HUES64 (cell line): Measurements from ENCODE around the gene PPM1D. TPM values are rescaled to one million over a fixed set of nuclear protein-coding genes. Genes with fewer than 3 reads are reported as not detected.
"Not testable (repeated sequence)": the region's sequence is repeated elsewhere in the genome, so short reads cannot be mapped to it uniquely, and the experiment has no call there.

ENCODE experiments used
- H3K27ac ChIP-seq: 2 replicates; pipeline ENCODE4 v1.7.0; 2013; ENCODE audit warnings: low read depth, low read length, inconsistent platforms
- H3K27me3 ChIP-seq: 2 replicates; pipeline ENCODE4 v1.6.1; 2013; ENCODE audit warnings: mild to moderate bottlenecking, low read length; ENCODE audit not compliant: insufficient read depth
- H3K36me3 ChIP-seq: 2 replicates; pipeline ENCODE4 v1.6.1; 2013; ENCODE audit warnings: mild to moderate bottlenecking, low read length; ENCODE audit not compliant: insufficient read depth
- H3K4me1 ChIP-seq: 2 replicates; pipeline ENCODE4 v1.6.1; 2013; ENCODE audit warnings: mild to moderate bottlenecking, low read length, moderate library complexity; ENCODE audit not compliant: insufficient read depth
- H3K4me3 ChIP-seq: 2 replicates; pipeline ENCODE4 v1.5.1; 2013; ENCODE audit warnings: mild to moderate bottlenecking, low read length, moderate library complexity
- H3K9ac ChIP-seq: 2 replicates; pipeline ENCODE4 v1.6.1; 2013; ENCODE audit warnings: mild to moderate bottlenecking, low read depth, low read length
- H3K9me3 ChIP-seq: 2 replicates; pipeline ENCODE4 v1.6.1; 2013; ENCODE audit warnings: low read depth, low read length; ENCODE audit not compliant: insufficient read depth
- WGBS: fragments of 150-250, 120-280 bp; methylation state at CpG from one replicate; pipeline ENCODE4 v1.1.7; 2013; ENCODE audit warnings: missing lambda C conversion rate; 5-methylcytosine and 5-hydroxymethylcytosine counted together
- polyA plus RNA-seq, 2 experiments: library from polyadenylated mRNA; stranded (reverse); fragments of 50-300 nt; gene quantifications; one replicate each; pipeline ENCODE4 v1.2.3, GENCODE V29; 2013

Gene PPM1D
- polyA plus RNA-seq (2013, experiment 1 of 2) = 11.0 TPM
- polyA plus RNA-seq (2013, experiment 2 of 2) = 10.1 TPM

DNA sequence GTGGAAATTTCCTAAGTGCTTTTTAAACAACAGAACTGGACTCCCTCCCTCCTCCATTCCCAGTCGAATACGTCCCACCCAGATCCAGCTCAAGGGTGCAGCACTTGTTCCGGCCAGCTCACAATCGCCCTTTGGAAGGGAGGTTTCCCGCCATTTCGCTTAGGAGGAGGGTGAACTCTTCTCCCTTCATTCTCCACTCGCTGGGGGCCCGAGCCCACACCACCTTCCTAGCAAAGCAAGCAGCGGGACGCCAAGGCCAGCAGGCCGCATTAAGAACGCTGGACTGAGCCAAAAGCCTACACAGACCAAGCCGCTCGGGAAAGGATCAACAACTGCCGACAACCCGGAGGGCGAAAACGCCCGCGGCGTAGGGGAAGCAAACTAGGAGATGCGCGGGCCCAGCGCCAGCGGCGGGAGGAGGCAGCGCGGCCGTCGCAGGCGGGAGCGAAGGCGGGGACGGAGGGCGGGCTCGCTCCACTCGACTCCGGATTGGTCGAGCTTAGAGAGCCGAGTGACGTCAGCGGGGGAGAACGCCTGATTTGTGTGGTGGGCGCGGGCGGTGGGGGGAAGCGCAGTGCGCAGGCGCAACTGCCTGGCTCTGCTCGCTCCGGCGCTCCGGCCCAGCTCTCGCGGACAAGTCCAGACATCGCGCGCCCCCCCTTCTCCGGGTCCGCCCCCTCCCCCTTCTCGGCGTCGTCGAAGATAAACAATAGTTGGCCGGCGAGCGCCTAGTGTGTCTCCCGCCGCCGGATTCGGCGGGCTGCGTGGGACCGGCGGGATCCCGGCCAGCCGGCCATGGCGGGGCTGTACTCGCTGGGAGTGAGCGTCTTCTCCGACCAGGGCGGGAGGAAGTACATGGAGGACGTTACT, at the start of gene PPM1D:
Gene PPM1D, plus strand, starts transcription at position 574 of the 870 bp plus-strand sequence. Its CDS starts 222 bp downstream, at position 796.
- Histone ChIP-seq H3K27me3 (no peaks in the 10 kb centered on the region), H3K4me3 (peak within 1 kb of the TSS; percentile 79), H3K9ac (peak within 1 kb of the TSS; percentile 98), H3K27ac (peak within 1 kb of the TSS; percentile 99), H3K9me3 (no peaks in the 10 kb centered on the region), H3K4me1 (peaks cover 15% of the 10 kb centered on the region), H3K36me3 (no peaks in the 10 kb centered on the region)
- WGBS = 1% methylated on average over 83 of the region's 83 CpGs

DNA sequence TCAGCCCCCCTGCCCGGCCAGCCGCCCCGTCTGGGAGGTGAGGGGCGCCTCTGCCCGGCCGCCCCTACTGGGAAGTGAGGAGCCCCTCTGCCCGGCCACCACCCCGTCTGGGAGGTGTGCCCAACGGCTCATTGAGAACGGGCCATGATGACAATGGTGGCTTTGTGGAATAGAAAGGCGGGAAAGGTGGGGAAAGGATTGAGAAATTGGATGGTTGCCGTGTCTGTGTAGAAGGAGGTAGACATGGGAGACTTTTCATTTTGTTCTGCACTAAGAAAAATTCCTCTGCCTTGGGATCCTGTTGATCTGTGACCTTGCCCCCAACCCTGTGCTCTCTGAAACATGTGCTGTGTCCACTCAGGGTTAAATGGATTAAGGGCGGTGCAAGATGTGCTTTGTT, 47.7 kb upstream of the PPM1D start:
- peaks cover 19% of the 10 kb centered on the region for H3K9me3 ChIP-seq
- not testable (repeated sequence) for H3K9ac ChIP-seq, H3K4me3 ChIP-seq, H3K27ac ChIP-seq, H3K27me3 ChIP-seq, H3K4me1 ChIP-seq, H3K36me3 ChIP-seq
- 92% methylated on average over 12 of the region's 13 CpGs for WGBS

DNA sequence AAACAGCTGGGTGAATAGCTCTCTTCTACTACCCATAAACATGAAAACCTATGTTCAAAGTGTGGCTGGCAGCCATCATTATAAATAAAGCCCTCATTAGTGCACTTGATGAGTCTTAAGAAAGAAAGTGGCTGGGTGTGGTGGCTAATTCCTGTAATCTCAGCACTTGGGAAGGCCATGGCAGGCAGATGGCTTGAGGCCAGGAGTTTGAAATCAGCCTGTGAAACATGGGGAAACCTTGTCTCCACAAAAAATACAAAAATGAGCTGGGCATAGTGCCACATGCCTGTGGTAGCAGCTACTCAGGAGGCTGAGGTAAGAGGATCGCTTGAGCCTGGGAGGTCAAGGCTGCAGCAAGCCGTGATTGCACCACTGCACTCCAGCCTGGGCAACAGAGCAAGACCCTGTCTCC, 45.6 kb upstream of the PPM1D start:
- no peak overlapping the region for H3K27ac ChIP-seq
- peaks cover 36% of the 10 kb centered on the region for H3K9me3 ChIP-seq
- no peaks in the 10 kb centered on the region for H3K36me3 ChIP-seq
- no peaks in the 10 kb centered on the region for H3K27me3 ChIP-seq
- no peak overlapping the region for H3K4me3 ChIP-seq
- WGBS = 98% methylated on average over 2 of the region's 2 CpGs
- H3K4me1 ChIP-seq = no peaks in the 10 kb centered on the region
- H3K9ac ChIP-seq = no peak overlapping the region

DNA sequence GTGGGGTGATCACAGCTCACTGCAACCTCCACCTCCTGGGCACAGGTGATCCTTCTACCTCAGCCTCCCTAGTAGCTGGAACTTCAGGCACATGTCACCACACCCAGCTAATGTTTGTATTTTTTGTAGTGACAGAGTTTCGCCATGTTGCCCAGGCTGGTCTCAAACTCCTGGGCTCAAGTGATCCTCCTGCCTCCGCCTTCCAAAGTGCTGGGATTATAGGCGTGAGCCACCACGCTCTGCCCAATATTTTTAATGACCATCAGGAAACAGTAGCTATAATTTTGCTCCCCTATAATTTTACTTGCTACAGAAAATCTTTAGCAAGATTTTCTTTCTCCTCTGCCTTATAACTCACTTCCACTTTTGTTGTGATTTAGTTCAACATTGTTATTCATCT, 44.2 kb upstream of the PPM1D start:
- WGBS = 95% methylated on average over 4 of the region's 4 CpGs
- Histone ChIP-seq H3K4me3 (no peak overlapping the region), H3K27me3 (no peaks in the 10 kb centered on the region), H3K9me3 (peaks cover 34% of the 10 kb centered on the region), H3K27ac (no peak overlapping the region), H3K36me3 (no peaks in the 10 kb centered on the region), H3K9ac (no peak overlapping the region), H3K4me1 (no peaks in the 10 kb centered on the region)

DNA sequence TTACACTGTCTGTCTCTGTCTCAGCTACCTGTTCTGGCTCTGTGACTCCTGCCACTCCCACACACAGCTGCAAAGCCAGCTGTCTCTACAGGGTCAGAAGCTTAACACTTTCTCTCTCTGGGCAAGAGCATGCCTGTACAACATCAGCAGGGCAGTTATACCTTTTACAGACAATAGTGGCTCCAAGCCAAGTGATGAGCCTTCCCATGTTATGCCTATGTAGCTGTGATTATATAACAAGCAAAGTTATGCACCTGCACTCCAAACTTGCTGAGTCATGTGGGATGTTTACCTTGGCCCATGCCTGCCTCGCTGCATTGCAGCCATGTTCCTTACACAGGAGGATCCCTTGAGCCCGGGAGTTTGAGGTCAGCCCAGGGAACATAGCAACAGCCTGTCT, 42.2 kb upstream of the PPM1D start:
- Histone ChIP-seq H3K36me3 (no peaks in the 10 kb centered on the region), H3K4me1 (no peaks in the 10 kb centered on the region), H3K4me3 (no peak overlapping the region), H3K27me3 (no peaks in the 10 kb centered on the region), H3K27ac (no peak overlapping the region), H3K9ac (no peak overlapping the region), H3K9me3 (peaks cover 33% of the 10 kb centered on the region)
- 91% methylated on average over 2 of the region's 2 CpGs for WGBS

DNA sequence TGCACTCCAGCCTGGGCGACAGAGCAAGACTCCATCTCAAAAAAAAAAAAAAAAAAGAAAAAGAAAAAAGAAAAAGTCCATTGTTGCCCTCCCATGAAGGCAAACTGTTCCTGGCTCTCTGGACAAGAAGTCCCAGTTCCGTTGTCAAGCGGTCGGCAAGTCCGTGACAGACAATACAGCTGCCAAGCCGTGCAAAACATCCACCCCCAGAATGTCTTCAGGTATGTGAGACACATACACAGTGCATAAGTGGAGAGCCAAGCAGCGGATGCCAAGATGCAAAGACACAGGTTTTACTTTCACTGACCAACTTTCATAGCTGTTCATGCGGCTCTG, 40.4 kb upstream of the PPM1D start:
- 93% methylated on average over 8 of the region's 8 CpGs for WGBS
- no peak overlapping the region for H3K27ac ChIP-seq
- peaks cover 26% of the 10 kb centered on the region for H3K9me3 ChIP-seq
- H3K9ac ChIP-seq = no peak overlapping the region
- no peaks in the 10 kb centered on the region for H3K27me3 ChIP-seq
- no peaks in the 10 kb centered on the region for H3K36me3 ChIP-seq
- H3K4me3 ChIP-seq = no peak overlapping the region
- no peaks in the 10 kb centered on the region for H3K4me1 ChIP-seq

DNA sequence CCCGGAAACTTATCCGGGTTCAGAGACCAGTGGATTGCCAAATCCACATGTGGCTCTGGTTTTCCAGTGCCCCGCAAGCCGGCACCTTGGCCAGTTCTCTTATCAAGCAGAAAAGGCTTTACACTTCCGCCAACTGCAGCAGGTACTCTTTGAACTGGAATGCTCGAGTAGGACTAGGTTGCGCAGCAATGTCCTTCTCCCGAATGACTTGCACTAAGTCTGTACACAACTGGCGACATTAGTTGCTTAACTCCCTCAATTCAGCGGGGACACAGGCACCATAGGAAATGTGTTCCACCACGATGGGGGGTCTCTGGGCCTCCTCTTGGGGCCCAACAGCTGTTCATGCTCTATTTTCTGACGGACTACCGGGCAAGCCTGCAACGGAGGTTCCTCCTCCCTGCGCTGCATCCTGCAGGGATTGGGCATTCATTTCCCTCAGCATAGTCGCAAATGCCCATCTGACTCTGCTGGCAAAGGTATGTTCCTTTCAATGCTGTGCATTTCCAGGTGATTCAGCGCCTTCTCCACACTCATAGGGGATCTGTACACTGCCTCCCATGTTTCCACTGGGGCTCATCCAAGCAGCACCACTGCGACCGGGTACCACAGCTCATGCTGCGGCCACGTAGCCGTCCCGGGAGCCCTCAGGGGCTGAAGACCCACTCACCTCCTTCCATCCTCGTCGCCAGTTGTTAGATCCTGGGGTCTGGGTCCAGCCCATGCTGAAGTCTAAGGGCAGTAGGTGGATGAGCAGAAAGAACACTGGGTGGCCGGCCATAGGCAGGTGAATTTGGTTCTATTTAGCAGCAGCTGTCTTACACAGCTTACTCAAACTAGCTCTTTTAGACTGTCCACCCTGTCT, 39.8 kb upstream of the PPM1D start:
- 93% methylated on average over 26 of the region's 26 CpGs for WGBS

DNA sequence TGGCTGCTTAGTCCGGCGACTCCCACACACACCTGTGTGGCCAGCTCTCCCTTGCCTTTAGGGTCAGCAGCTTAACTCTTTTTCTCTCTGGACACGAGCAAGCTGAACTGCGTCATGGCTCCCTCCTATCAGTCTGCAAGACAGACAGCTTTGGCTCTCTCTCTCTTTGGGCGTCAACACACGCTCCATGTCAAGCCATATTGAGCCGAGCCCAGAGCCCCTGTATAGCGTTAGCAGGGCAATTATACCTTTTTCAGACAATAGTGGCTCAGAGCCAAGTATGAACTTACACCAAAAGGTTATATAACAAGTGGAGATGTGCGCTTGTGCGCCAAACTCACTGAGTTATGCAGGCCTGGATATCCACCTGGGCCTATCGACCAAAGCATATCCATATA, 39.1 kb upstream of the PPM1D start:
- Histone ChIP-seq H3K9ac (no peak overlapping the region), H3K4me3 (no peak overlapping the region), H3K27ac (no peak overlapping the region), H3K27me3 (no peaks in the 10 kb centered on the region), H3K4me1 (no peaks in the 10 kb centered on the region), H3K9me3 (peaks cover 23% of the 10 kb centered on the region), H3K36me3 (no peaks in the 10 kb centered on the region)
- 95% methylated on average over 10 of the region's 11 CpGs for WGBS

More for the DNA sequence above, 39.8 kb upstream of the PPM1D start:
- Histone ChIP-seq H3K9ac (no peak overlapping the region), H3K27ac (no peak overlapping the region), H3K36me3 (no peaks in the 10 kb centered on the region), H3K4me3 (no peak overlapping the region), H3K4me1 (no peaks in the 10 kb centered on the region), H3K27me3 (no peaks in the 10 kb centered on the region), H3K9me3 (peaks cover 23% of the 10 kb centered on the region)

DNA sequence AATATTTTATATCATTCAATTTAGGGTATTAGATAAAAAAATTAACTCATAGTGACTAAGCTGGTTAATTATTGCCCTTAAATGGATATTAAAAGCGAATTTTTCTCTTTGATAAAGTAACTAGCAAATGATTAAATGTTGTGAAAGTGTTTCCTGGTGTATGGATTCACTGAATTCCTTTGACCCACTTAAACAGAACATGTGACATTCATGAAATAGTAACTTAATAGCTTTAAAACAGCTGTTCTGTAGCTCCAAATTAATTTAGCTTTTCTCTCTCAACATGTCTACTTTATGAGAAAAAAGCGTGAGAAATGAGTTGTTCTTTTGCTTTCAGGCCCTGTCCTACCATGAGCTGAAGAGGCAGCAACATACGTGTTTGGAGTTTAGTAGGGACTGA, 37.6 kb upstream of the PPM1D start:
- Histone ChIP-seq H3K9ac (no peak overlapping the region), H3K9me3 (peaks cover 15% of the 10 kb centered on the region), H3K27ac (no peak overlapping the region), H3K27me3 (no peaks in the 10 kb centered on the region), H3K4me3 (no peak overlapping the region), H3K4me1 (no peaks in the 10 kb centered on the region), H3K36me3 (no peaks in the 10 kb centered on the region)
- 86% methylated on average over 3 of the region's 3 CpGs for WGBS

DNA sequence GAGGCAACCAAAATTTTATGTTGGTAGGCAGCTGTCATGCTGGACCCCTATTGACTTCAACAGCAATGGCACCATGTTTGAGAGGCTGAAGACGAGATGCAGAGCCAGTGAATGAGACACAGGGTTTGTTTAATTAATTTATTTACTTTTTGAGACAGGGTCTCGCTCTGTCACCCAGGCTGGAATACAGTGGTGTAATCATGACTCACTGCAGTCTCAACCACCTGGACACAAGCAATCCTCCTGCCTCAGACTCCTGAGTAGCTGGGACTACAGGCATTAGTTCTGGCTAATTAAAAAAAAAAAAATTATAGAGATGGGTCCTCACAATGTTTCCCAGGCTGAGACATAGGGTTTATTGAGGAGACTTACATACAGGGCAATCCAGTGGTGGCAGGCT, 36.2 kb upstream of the PPM1D start:
- no peak overlapping the region for H3K4me3 ChIP-seq
- H3K4me1 ChIP-seq = no peaks in the 10 kb centered on the region
- no peak overlapping the region for H3K9ac ChIP-seq
- no peaks in the 10 kb centered on the region for H3K27me3 ChIP-seq
- 88% methylated on average over 2 of the region's 2 CpGs for WGBS
- 0 out of 2 replicates have a peak, but pooled peaks cover 2% of the 10 kb centered on the region for H3K9me3 ChIP-seq
- H3K27ac ChIP-seq = no peak overlapping the region
- no peaks in the 10 kb centered on the region for H3K36me3 ChIP-seq

DNA sequence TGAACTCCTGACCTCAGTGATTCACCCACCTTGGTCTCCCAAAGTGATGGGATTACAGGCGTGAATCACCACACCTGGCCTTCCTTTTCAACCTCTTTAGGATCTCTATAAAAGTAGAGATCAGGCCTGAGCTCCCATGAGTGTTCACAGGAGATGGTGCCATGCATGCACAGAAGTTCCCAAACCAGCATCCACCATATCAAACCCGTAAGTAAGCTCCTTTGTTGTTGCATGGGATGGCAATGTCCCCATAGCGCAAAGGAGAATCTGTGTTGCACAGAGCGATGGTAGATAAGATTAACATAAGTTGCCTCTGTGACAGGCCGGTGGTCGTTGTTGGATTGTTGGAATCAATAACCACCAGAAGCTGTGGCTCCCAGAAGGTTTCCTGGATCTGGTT, 34.8 kb upstream of the PPM1D start:
- H3K4me1 ChIP-seq = no peaks in the 10 kb centered on the region
- H3K9me3 ChIP-seq = no peaks in the 10 kb centered on the region
- no peak overlapping the region for H3K4me3 ChIP-seq
- no peak overlapping the region for H3K27ac ChIP-seq
- WGBS = 92% methylated on average over 6 of the region's 6 CpGs
- H3K27me3 ChIP-seq = no peaks in the 10 kb centered on the region
- no peaks in the 10 kb centered on the region for H3K36me3 ChIP-seq
- no peak overlapping the region for H3K9ac ChIP-seq
